ENCODE measurements around the gene LPCAT2. TPM values are rescaled to one million over a fixed set of nuclear protein-coding genes. Genes with fewer than 3 reads are reported as not detected.

LPCAT2 gene
- total and polyA plus RNA-seq, 12 donors = 4.0 to 10.9 (median 7.0) TPM

DNA sequence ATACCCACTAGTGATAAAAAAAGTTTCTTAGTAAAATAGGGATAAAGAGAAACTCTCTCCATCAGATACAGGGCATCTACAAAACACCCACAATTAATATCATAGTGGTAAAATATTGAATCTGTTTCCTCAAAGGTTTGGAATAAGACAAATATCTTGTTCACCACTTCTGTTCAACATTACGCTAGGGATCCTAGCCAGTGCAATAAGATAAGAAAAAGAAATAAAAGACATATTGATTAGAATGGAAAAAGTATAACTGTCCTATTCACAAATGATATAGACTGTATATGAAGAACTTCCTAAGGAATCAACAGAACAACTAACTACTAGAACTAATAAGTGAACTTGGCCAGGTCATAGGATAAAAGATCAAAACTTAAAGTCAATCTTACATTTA, 12.9 kb downstream of the LPCAT2 start:
- H3K27me3 ChIP-seq = no peaks in the 10 kb centered on the region
- intact Hi-C loops (cut with DNase I) = loop anchor here in 1 of 10 donors (10.0 kb wide), 1 partner anchor 1817 kb away; the partner anchor contains the start of genes FTO and RPGRIP1L
- ATAC-seq = no peak
- WGBS, 2 donors = 0 to 51% methylated on average over 1 of the region's 1 CpG
- no peak for TF ChIP-seq CTCF (IDR thresholded peaks at IDR 0.05)
- peaks cover 0 to 7% (median 0%) of the 10 kb centered on the region in 9 donors for H3K4me1 ChIP-seq
- DNase-seq = no peak
- no peak overlapping the region for H3K4me3 ChIP-seq
- no peaks in the 10 kb centered on the region for H3K36me3 ChIP-seq
- H3K9me3 ChIP-seq = peaks cover 0 to 36% (median 12%) of the 10 kb centered on the region in 11 donors
- H3K27ac ChIP-seq = no peak overlapping the region

- ATAC-seq (peak in 2 of 8 donors; percentile 20 to 44), DNase-seq (peak in 1 of 2 donors; percentile 36)
- WGBS, 2 donors = 38 to 49% methylated on average over 2 of the region's 2 CpGs
- peaks cover 0 to 16% (median 0%) of the 10 kb centered on the region in 9 donors for H3K4me1 ChIP-seq
- no peaks in the 10 kb centered on the region for H3K27me3 ChIP-seq
- intact Hi-C loops (cut with DNase I) = loop anchor here in 2 of 10 donors (2.0 to 10.0 kb wide), 2 partner anchors 16 to 1822 kb away; partner anchors contain the start of genes FTO (in 1 of the 2) and RPGRIP1L (in 1 of the 2)
- peaks cover 0 to 17% (median 10%) of the 10 kb centered on the region in 11 donors for H3K9me3 ChIP-seq
- peaks cover 0 to 25% (median 0%) of the 10 kb centered on the region in 9 donors for H3K36me3 ChIP-seq
- TF ChIP-seq CTCF (IDR thresholded peaks at IDR 0.05) = no peak
- peak overlapping the region in 5 of 10 donors; percentile 2 to 41 (median 25) for H3K27ac ChIP-seq
- H3K4me3 ChIP-seq = no peak overlapping the region
Measured at GRCh38 chr16:55526441-55526840, 17.6 kb downstream of the LPCAT2 start.

GRCh38 chr16:55527885-55528284, 19.0 kb downstream of the LPCAT2 start:
- peaks cover 0 to 2% (median 0%) of the 10 kb centered on the region in 11 donors for H3K9me3 ChIP-seq
- no peak overlapping the region for H3K27ac ChIP-seq
- peaks cover 0 to 31% (median 0%) of the 10 kb centered on the region in 9 donors for H3K36me3 ChIP-seq
- DNase-seq = no peak
- TF ChIP-seq CTCF (IDR thresholded peaks at IDR 0.05) = no peak
- no peak for ATAC-seq
- no peaks in the 10 kb centered on the region for H3K27me3 ChIP-seq
- no peak overlapping the region for H3K4me3 ChIP-seq
- intact Hi-C loops (cut with DNase I) = loop anchor here in 2 of 10 donors (2.0 to 10.0 kb wide), 2 partner anchors 17 to 1823 kb away; partner anchors contain the start of genes FTO (in 1 of the 2) and RPGRIP1L (in 1 of the 2)
- H3K4me1 ChIP-seq = peaks cover 0 to 16% (median 0%) of the 10 kb centered on the region in 9 donors

DNA sequence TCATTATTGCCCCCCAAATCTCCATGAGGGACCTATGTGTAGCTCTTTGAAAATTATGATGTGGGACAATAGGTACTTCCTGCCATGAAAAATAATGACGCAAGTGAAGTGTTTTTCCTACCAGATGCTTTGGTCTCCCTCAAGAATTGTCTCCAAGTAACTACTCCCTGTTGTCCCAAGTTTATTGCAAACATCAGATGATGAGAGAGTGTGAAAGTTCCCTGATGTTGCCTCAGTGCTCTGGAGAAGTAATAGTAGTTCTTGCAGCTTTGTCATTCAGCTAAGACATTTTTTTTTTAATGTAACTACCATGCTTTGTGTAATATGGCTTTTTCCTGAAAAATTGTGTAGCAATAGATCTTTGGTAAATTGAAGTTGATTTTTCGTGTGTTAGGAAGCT, 20.1 kb downstream of the LPCAT2 start:
- Histone ChIP-seq H3K4me1 (peaks cover 0 to 16% (median 0%) of the 10 kb centered on the region in 9 donors), H3K27ac (peak overlapping the region in 5 of 10 donors; percentile 0 to 27 (median 16)), H3K36me3 (peaks cover 0 to 37% (median 0%) of the 10 kb centered on the region in 9 donors), H3K9me3 (no peaks in the 10 kb centered on the region), H3K27me3 (no peaks in the 10 kb centered on the region), H3K4me3 (no peak overlapping the region)
- intact Hi-C loops (cut with DNase I) = loop anchor here in 1 of 10 donors (10.0 kb wide), 1 partner anchor 1824 kb away; the partner anchor contains the start of genes FTO and RPGRIP1L
- ATAC-seq (peak in 6 of 8 donors; percentile 55 to 86 (median 80)), DNase-seq (no peak)
- 58 to 60% methylated on average over 2 of the region's 2 CpGs for WGBS, 2 donors
- no peak for TF ChIP-seq CTCF (IDR thresholded peaks at IDR 0.05)
